Nephron progenitor cell (in vitro differentiated cells): Measurements from ENCODE around the gene TNFRSF1A.

ENCODE experiments used
- DNase-seq: peaks from one replicate; pipeline ENCODE4 v3.0.0; 2021
- H3K27ac Mint-ChIP-seq: 2 replicates; pipeline ENCODE4 v1.8.0; 2021; ENCODE audit warnings: mild to moderate bottlenecking, moderate library complexity, mixed read lengths
- H3K27me3 Mint-ChIP-seq: 2 replicates; pipeline ENCODE4 v1.8.0; 2021; ENCODE audit warnings: mild to moderate bottlenecking, low read depth, mixed read lengths; ENCODE audit not compliant: poor library complexity
- H3K36me3 Mint-ChIP-seq: 2 replicates; pipeline ENCODE4 v1.8.0; 2021; ENCODE audit warnings: low read depth, mixed read lengths
- H3K4me1 Mint-ChIP-seq: 2 replicates; pipeline ENCODE4 v1.8.0; 2021; ENCODE audit warnings: mixed read lengths
- H3K4me3 Mint-ChIP-seq: 2 replicates; pipeline ENCODE4 v1.8.0; 2021; ENCODE audit warnings: mild to moderate bottlenecking, moderate library complexity, mixed read lengths
- H3K9me3 Mint-ChIP-seq: 2 replicates; pipeline ENCODE4 v1.8.0; 2021; ENCODE audit warnings: mild to moderate bottlenecking, moderate library complexity, mixed read lengths
- TF ChIP-seq, protein P1 (sequence below): fragments of 200-600 bp; sonication (generic); IDR thresholded peaks from 2 replicates; pipeline ENCODE4 v1.5.0; 2021; ENCODE audit warnings: antibody characterized with exemption

Gene TNFRSF1A

DNA sequence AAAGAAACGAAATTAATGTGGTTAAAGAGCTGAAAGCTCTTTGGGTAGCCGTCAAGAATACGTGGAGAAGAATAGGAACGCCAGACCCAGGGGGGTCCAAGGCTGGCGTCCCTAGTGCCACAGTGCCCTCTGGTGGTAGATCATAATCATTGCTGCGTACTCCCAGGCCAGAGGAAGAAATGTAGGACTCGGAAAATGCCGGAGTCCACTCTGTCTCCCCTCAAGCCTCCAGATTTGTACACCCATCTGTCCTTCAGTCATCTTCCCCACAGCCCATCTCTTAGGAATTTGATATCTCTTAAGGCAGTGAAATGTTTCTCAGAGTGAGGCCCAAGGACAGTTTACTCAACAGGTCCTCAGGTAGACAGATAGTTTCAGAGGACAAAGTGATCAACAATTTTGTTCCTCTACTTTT is 56.8 kb downstream of the TNFRSF1A start:
- Mint-ChIP-seq H3K4me1 (peaks cover 23% of the 10 kb centered on the region), H3K9me3 (peaks cover 14% of the 10 kb centered on the region), H3K27ac (no peak overlapping the region), H3K36me3 (no peaks in the 10 kb centered on the region), H3K4me3 (no peak overlapping the region), H3K27me3 (peaks cover 15% of the 10 kb centered on the region)
- peak; percentile 76 for DNase-seq
- TF ChIP-seq, protein P1, sequence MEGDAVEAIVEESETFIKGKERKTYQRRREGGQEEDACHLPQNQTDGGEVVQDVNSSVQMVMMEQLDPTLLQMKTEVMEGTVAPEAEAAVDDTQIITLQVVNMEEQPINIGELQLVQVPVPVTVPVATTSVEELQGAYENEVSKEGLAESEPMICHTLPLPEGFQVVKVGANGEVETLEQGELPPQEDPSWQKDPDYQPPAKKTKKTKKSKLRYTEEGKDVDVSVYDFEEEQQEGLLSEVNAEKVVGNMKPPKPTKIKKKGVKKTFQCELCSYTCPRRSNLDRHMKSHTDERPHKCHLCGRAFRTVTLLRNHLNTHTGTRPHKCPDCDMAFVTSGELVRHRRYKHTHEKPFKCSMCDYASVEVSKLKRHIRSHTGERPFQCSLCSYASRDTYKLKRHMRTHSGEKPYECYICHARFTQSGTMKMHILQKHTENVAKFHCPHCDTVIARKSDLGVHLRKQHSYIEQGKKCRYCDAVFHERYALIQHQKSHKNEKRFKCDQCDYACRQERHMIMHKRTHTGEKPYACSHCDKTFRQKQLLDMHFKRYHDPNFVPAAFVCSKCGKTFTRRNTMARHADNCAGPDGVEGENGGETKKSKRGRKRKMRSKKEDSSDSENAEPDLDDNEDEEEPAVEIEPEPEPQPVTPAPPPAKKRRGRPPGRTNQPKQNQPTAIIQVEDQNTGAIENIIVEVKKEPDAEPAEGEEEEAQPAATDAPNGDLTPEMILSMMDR = peak; percentile 94

DNA sequence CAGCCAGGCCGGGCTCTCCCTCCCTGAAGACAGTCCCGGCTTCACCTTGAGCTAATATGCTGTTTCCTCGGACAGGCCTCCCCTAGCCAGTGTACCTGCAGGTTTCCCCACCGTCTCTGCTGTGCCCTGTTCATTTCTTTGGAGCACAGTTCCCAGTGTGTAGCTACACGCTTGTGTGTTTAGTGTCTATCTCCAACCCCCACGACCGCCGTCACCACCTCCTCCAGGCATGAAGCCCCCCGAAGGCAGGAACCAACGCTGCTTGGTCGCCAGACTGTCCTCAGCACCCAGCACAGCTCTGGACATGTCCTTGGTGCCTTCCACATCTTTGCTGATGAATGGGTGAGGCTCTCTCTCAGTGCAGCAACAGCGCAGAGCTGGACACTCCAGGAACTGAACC is 57.6 kb downstream of the TNFRSF1A start:
- Mint-ChIP-seq H3K27me3 (peaks cover 17% of the 10 kb centered on the region), H3K36me3 (no peaks in the 10 kb centered on the region), H3K9me3 (peaks cover 6% of the 10 kb centered on the region), H3K27ac (peak overlapping the region; percentile 65), H3K4me1 (peaks cover 26% of the 10 kb centered on the region), H3K4me3 (no peak overlapping the region)
- TF ChIP-seq, protein P1 = no peak
- no peak for DNase-seq

DNA sequence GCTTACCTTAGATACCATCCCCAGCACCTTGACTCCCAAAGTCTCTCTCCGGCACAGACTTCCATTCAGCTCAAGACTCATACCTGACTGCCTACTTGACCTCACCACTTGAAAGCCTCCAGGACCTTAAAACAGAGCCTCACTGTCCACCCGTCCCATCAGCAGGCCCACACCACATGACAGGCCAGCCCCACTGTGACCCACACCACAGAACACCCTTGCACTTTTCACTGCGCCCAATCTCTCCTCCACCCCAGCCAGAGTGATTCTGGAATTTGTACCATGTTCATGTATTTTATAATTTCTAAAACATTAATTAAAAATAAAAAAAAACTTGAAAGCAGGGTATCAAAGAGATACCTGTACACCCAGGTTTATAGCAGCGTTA is 59.4 kb downstream of the TNFRSF1A start:
- H3K9me3 Mint-ChIP-seq = no peaks in the 10 kb centered on the region
- no peak overlapping the region for H3K27ac Mint-ChIP-seq
- TF ChIP-seq, protein P1 = no peak
- H3K27me3 Mint-ChIP-seq = peaks cover 20% of the 10 kb centered on the region
- peaks cover 34% of the 10 kb centered on the region for H3K4me1 Mint-ChIP-seq
- H3K4me3 Mint-ChIP-seq = no peak overlapping the region
- no peak for DNase-seq
- H3K36me3 Mint-ChIP-seq = no peaks in the 10 kb centered on the region

DNA sequence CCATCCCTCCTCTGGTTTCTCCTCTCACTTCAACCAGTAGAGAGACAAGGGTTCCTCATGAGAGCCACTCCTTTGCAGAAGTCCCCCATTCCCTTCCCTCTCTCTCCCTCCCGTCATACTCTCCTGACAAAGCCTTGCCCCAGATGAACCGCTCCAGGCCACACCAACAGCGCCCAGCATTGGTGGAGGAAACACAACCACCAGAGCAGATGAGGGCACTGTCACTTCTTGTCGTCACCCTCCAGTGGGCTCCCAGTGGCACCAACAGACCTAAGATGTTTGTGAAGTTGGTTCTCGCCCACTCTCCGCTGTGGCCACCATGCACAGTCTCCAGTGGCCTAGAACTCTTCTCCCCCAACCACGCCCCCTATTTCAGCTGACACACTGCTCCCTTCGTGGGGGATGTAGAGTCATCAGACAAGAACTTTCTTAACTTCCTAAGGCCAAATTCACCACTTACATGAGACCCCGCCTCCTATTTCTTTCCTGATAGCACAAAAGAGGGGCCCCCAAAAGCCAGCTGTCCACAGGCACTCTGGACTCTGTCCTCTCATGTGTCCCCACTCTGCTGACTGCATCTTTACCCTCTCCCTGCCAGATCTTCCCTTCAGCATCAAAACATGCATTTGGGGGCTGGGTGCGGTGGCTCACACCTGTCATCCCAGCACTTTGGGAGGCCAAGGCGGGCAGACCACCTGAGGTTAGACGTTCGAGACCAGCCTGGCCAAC is 60.6 kb downstream of the TNFRSF1A start:
- H3K9me3 Mint-ChIP-seq = no peaks in the 10 kb centered on the region
- H3K27ac Mint-ChIP-seq = no peak overlapping the region
- TF ChIP-seq, protein P1 = no peak
- H3K4me3 Mint-ChIP-seq = no peak overlapping the region
- DNase-seq = no peak
- peaks cover 34% of the 10 kb centered on the region for H3K4me1 Mint-ChIP-seq
- H3K36me3 Mint-ChIP-seq = no peaks in the 10 kb centered on the region
- H3K27me3 Mint-ChIP-seq = peaks cover 27% of the 10 kb centered on the region

DNA sequence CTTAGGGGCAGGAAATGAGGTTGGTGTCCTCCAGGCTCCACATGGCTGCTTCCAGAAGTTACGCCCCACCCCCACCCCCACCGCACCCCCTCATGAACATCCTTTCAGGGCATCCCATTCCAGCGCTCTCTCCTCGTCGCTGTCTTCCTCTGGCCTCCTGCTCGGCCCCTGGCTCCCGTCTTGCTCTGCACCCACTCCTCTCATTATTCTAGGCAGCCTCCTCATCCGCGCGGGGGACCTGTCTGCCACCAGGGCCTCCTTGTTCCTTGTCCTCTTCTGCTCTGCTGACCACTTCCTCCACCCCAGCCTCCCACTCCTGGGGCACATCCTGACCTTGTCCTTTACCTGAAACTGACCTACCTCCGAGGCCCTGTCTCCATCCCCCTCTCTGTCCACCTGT is 61.2 kb downstream of the TNFRSF1A start:
- Mint-ChIP-seq H3K4me1 (peaks cover 34% of the 10 kb centered on the region), H3K9me3 (no peaks in the 10 kb centered on the region), H3K4me3 (no peak overlapping the region), H3K27ac (no peak overlapping the region), H3K36me3 (no peaks in the 10 kb centered on the region), H3K27me3 (peaks cover 32% of the 10 kb centered on the region)
- TF ChIP-seq, protein P1 = no peak
- DNase-seq = no peak

DNA sequence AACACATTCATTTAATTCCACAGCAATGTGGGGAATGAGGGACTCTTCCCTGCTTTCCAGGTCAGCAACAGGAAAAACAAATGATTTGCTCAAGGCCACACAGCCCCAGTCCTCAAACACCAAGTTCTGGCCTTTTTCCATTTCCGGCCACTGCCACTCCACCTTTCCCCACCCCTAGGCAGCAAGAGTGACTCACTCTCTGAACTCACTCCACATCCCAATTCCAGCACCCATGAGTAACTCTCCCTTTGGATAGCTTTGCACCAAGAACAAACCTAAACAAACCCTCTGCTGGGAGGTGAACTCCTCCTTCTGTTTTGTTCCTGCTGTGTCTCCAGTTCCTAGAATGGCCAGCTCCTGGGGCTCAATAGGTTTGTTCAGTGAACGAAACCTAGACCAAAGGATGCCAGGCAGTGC is 61.8 kb downstream of the TNFRSF1A start:
- Mint-ChIP-seq H3K4me1 (peaks cover 34% of the 10 kb centered on the region), H3K4me3 (no peak overlapping the region), H3K9me3 (no peaks in the 10 kb centered on the region), H3K27ac (no peak overlapping the region), H3K27me3 (peaks cover 33% of the 10 kb centered on the region), H3K36me3 (no peaks in the 10 kb centered on the region)
- TF ChIP-seq, protein P1 = no peak
- no peak for DNase-seq
